Right atrium auricular region (tissue), 2 donors: ENCODE data around the gene DGKH. TPM values are rescaled to one million over a fixed set of nuclear protein-coding genes. Genes with fewer than 3 reads are reported as not detected.

Experiments
- DNase-seq: peaks from one replicate; pipeline ENCODE4 v3.0.0-alpha.2; 2019; ENCODE audit warnings: low spot score
- H3K27ac ChIP-seq, 2 donors: fragments of 200-600 bp; sonication (generic); 1 replicate in 1 of 2; 2 replicates in 1 of 2; pipeline ENCODE4 v1.5.1; 2016 to 2019
- H3K27me3 ChIP-seq, 2 donors: fragments of 200-600 bp; sonication (generic); one replicate each; pipeline versions ENCODE4 v1.5.1 to v1.6.0; 2017 to 2019
- H3K36me3 ChIP-seq: fragments of 200-600 bp; sonication (generic); one replicate; pipeline ENCODE4 v1.5.1; 2016
- H3K4me1 ChIP-seq, 2 donors: fragments of 200-600 bp; sonication (generic); one replicate each; pipeline versions ENCODE4 v1.5.1 to v1.6.0; 2017 to 2019
- H3K4me3 ChIP-seq, 2 donors: fragments of 200-600 bp; sonication (generic); 1 replicate in 1 of 2; 2 replicates in 1 of 2; pipeline ENCODE4 v1.5.1; 2017 to 2019; ENCODE audit warnings: mild to moderate bottlenecking in 1 of 2, moderate library complexity in 1 of 2
- H3K9me3 ChIP-seq, 2 donors: fragments of 200-600 bp; sonication (generic); one replicate each; pipeline ENCODE4 v1.5.1; 2019
- total RNA-seq, 2 donors: library from RNA; depleted of rRNA; stranded (reverse); fragments of >200 nt; gene quantifications; one replicate each; pipeline ENCODE4 v1.1.0, GENCODE V29; 2016
- TF ChIP-seq, protein P1 (sequence below), 2 donors: fragments of 200-600 bp; sonication (generic); IDR thresholded peaks; one replicate each; pipeline ENCODE4 v1.5.1; 2019; ENCODE audit warnings: antibody characterized with exemption in 2 of 2

The DGKH gene
- total RNA-seq, 2 donors from 2014 or later = 4.1 to 6.6 TPM

DNA sequence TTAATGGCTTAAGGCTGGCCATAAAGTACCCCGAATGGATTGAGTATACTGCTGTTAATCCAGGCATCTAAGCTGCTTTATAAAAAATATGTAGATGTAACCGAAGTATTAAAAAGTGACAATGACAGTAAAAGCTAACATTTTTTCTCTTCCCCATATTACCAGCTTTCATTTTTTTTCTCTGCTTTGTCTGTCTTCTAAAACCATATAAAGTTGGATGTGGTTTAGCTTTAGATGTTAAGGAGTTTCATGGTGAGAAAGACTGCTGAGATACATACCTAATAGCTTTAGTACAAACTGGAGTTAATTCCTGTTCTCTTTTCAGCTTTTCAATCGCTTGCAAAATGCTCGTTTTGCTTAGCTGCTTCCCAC, 224.3 kb downstream of the DGKH start:
- Histone ChIP-seq H3K4me3 (peak overlapping the region; percentile 94 to 96), H3K4me1 (peaks cover 0 to 21% of the 10 kb centered on the region in 2 donors), H3K27me3 (no peaks in the 10 kb centered on the region), H3K36me3 (no peaks in the 10 kb centered on the region), H3K27ac (peak overlapping the region; percentile 87 to 91), H3K9me3 (no peaks in the 10 kb centered on the region)
- TF ChIP-seq, protein P1, sequence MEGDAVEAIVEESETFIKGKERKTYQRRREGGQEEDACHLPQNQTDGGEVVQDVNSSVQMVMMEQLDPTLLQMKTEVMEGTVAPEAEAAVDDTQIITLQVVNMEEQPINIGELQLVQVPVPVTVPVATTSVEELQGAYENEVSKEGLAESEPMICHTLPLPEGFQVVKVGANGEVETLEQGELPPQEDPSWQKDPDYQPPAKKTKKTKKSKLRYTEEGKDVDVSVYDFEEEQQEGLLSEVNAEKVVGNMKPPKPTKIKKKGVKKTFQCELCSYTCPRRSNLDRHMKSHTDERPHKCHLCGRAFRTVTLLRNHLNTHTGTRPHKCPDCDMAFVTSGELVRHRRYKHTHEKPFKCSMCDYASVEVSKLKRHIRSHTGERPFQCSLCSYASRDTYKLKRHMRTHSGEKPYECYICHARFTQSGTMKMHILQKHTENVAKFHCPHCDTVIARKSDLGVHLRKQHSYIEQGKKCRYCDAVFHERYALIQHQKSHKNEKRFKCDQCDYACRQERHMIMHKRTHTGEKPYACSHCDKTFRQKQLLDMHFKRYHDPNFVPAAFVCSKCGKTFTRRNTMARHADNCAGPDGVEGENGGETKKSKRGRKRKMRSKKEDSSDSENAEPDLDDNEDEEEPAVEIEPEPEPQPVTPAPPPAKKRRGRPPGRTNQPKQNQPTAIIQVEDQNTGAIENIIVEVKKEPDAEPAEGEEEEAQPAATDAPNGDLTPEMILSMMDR (IDR thresholded peaks at IDR 0.05) = no peak
- no peak for DNase-seq

DNA sequence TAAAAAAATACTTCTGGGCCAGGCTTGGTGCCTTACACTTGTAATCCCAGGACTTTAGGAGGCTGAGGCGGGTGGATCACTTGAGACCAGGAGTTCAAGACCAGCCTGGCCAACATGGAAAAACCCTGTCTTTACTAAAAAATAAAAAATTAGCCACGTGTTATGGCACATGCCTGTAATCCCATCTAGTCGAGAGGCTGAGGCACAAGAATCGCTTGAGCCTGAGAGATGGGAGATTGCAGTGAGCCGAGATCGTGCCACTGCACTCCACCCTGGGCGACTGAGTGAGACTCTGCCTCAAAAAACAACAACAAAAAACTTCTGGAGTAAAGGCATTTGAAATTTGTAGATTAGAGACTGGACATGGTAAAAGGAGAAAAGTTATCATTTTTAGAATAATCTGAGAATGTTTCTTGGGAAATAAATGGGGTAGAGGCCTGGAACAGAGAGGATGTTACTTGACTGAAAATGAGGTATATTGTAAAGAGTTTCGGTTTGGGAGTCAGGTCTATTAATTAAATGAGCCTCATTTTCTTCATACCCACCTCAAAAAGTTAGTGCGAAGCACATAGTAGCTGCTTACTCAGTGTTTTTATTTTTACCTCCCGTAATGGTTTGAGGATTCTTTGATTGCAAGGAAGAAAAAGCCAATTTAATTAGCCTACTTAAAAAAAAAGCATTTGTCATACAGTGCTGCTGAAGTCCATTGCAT, 226.1 kb downstream of the DGKH start:
- no peak overlapping the region for H3K27ac ChIP-seq
- TF ChIP-seq, protein P1 (IDR thresholded peaks at IDR 0.05) = no peak
- no peaks in the 10 kb centered on the region for H3K36me3 ChIP-seq
- DNase-seq = no peak
- no peaks in the 10 kb centered on the region for H3K9me3 ChIP-seq
- H3K4me1 ChIP-seq = peaks cover 0 to 24% of the 10 kb centered on the region in 2 donors
- H3K4me3 ChIP-seq = no peak overlapping the region
- no peaks in the 10 kb centered on the region for H3K27me3 ChIP-seq

DNA sequence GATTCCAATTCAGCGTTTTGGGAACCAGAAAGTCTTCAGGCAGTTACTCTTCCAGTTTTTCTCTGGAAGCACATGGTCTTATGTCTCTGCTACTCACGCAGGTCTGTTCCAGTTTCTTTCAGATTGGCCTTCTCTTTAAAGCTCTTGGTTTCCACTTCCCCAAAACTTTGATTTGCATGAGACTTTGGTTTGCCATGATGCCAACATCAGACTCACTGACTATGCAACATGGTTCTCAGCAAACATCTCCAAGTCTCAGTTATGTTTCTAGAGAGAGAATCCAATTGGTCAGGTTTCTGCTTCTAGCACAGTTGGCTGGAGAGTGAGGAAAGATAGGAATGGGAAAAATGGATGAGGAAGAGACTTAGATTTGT, 226.6 kb downstream of the DGKH start:
- Histone ChIP-seq H3K27ac (no peak overlapping the region), H3K36me3 (no peaks in the 10 kb centered on the region), H3K27me3 (no peaks in the 10 kb centered on the region), H3K4me3 (no peak overlapping the region), H3K4me1 (peaks cover 0 to 24% of the 10 kb centered on the region in 2 donors), H3K9me3 (no peaks in the 10 kb centered on the region)
- TF ChIP-seq, protein P1 (IDR thresholded peaks at IDR 0.05) = no peak
- no peak for DNase-seq

DNA sequence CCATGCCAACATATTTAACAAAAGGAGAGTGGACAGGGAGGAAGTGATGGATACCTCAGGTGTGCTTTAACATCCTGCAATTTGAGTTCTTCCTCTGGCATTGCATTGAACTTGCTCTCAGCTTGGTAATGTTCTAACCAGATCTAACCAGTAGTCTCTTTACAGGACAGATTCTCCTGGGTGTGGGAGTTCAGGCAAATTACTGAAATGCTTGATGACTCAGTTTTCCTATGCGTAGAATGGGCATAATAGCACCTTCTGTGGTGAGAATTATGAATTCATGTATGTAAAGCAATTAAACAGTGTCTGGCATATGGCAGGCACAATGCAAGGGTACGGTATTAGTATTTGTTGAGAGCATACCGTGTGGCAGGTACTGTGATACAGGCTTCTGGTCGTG, 227.1 kb downstream of the DGKH start:
- H3K9me3 ChIP-seq = no peaks in the 10 kb centered on the region
- H3K4me3 ChIP-seq = no peak overlapping the region
- H3K27me3 ChIP-seq = no peaks in the 10 kb centered on the region
- TF ChIP-seq, protein P1 (IDR thresholded peaks at IDR 0.05) = no peak
- H3K36me3 ChIP-seq = no peaks in the 10 kb centered on the region
- DNase-seq = no peak
- peaks cover 0 to 24% of the 10 kb centered on the region in 2 donors for H3K4me1 ChIP-seq
- H3K27ac ChIP-seq = no peak overlapping the region

DNA sequence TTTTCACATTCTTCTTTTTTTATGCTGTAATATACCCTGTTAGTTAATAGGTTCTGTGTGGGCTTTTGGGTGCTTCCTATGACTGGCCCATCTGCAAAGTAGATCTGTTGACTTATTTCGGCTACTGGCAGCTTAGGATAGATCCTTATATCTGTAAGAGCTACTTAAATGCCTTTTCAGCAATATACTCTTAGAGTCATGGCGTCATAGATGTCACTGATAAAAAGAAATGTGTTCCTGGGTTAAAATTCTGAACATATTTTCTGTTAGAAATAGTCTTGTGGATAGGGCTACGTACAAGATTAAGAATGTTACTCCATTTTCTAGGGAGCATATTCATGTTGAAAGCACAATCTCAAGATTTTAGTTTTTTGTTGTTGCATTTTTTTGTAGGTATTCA, 228.2 kb downstream of the DGKH start:
- Histone ChIP-seq H3K36me3 (no peaks in the 10 kb centered on the region), H3K9me3 (no peaks in the 10 kb centered on the region), H3K27ac (no peak overlapping the region), H3K4me1 (peaks cover 0 to 20% of the 10 kb centered on the region in 2 donors), H3K27me3 (no peaks in the 10 kb centered on the region), H3K4me3 (no peak overlapping the region)
- TF ChIP-seq, protein P1 (IDR thresholded peaks at IDR 0.05) = no peak
- no peak for DNase-seq
